Measurements from ENCODE around the gene CDRT15L2. TPM values are rescaled to one million over a fixed set of nuclear protein-coding genes. Genes with fewer than 3 reads are reported as not detected.
"Not testable (repeated sequence)": the region's sequence is repeated elsewhere in the genome, so short reads cannot be mapped to it uniquely, and the experiment has no call there.

Gene CDRT15L2
- total RNA-seq, 1 donor from 2014 or later, result not detected

- H3K36me3 Mint-ChIP-seq; H3K4me1 Mint-ChIP-seq; DNase-seq (ENCODE audit: low spot score in 2 of 2, unreplicated experiment in 2 of 2); H3K9me3 Mint-ChIP-seq; H3K27me3 Mint-ChIP-seq (ENCODE audit: low read depth): not testable (repeated sequence)
- Mint-ChIP-seq H3K4me3 (peak overlapping the region; percentile 69), H3K27ac (peak overlapping the region; percentile 43)
These were observed 9.9 kb downstream of the CDRT15L2 start for GRCh38 chr17:20589454-20589810.

GRCh38 chr17:20591040-20591439 lies 11.5 kb downstream of the CDRT15L2 start:
- not testable (repeated sequence) for H3K27ac Mint-ChIP-seq; H3K27me3 Mint-ChIP-seq (ENCODE audit: low read depth); H3K9me3 Mint-ChIP-seq; H3K36me3 Mint-ChIP-seq; H3K4me3 Mint-ChIP-seq; DNase-seq (ENCODE audit: low spot score in 2 of 2, unreplicated experiment in 2 of 2); H3K4me1 Mint-ChIP-seq

- DNase-seq (ENCODE audit: low spot score in 2 of 2, unreplicated experiment in 2 of 2); H3K36me3 Mint-ChIP-seq; H3K4me1 Mint-ChIP-seq; H3K27me3 Mint-ChIP-seq (ENCODE audit: low read depth); H3K4me3 Mint-ChIP-seq; H3K27ac Mint-ChIP-seq; H3K9me3 Mint-ChIP-seq: not testable (repeated sequence)
These were observed 26.0 kb downstream of the CDRT15L2 start for GRCh38 chr17:20605568-20605967.

- DNase-seq (ENCODE audit: low spot score in 2 of 2, unreplicated experiment in 2 of 2); H3K27me3 Mint-ChIP-seq (ENCODE audit: low read depth): not testable (repeated sequence)
These were observed 30.0 kb downstream of the CDRT15L2 start for GRCh38 chr17:20609490-20609889.

GRCh38 chr17:20611309-20611708 lies 31.8 kb downstream of the CDRT15L2 start:
- Mint-ChIP-seq H3K27me3 (ENCODE audit: low read depth) (no peaks in the 10 kb centered on the region), H3K4me3 (no peak overlapping the region)

More at GRCh38 chr17:20609490-20609889, 30.0 kb downstream of the CDRT15L2 start:
- not testable (repeated sequence) for H3K9me3 Mint-ChIP-seq, H3K27ac Mint-ChIP-seq, H3K4me1 Mint-ChIP-seq, H3K36me3 Mint-ChIP-seq, H3K4me3 Mint-ChIP-seq

GRCh38 chr17:20612635-20613034 lies 33.1 kb downstream of the CDRT15L2 start:
- TF ChIP-seq CTCF (IDR thresholded peaks at IDR 0.05; ENCODE audit: unreplicated experiment), result no peak
- Mint-ChIP-seq H3K4me1 (no peaks in the 10 kb centered on the region), H3K4me3 (no peak overlapping the region), H3K36me3 (no peaks in the 10 kb centered on the region), H3K9me3 (no peaks in the 10 kb centered on the region), H3K27ac (no peak overlapping the region), H3K27me3 (ENCODE audit: low read depth) (no peaks in the 10 kb centered on the region)
- DNase-seq (ENCODE audit: low spot score in 2 of 2, unreplicated experiment in 2 of 2), result no peak

More at GRCh38 chr17:20611309-20611708, 31.8 kb downstream of the CDRT15L2 start:
- no peak for TF ChIP-seq CTCF (IDR thresholded peaks at IDR 0.05; ENCODE audit: unreplicated experiment)
- Mint-ChIP-seq H3K9me3 (no peaks in the 10 kb centered on the region), H3K36me3 (no peaks in the 10 kb centered on the region), H3K4me1 (no peaks in the 10 kb centered on the region), H3K27ac (no peak overlapping the region)
- DNase-seq (ENCODE audit: low spot score in 2 of 2, unreplicated experiment in 2 of 2), result no peak

GRCh38 chr17:20613248-20613647 lies 33.7 kb downstream of the CDRT15L2 start:
- Mint-ChIP-seq H3K27me3 (ENCODE audit: low read depth) (no peaks in the 10 kb centered on the region), H3K36me3 (no peaks in the 10 kb centered on the region), H3K27ac (no peak overlapping the region), H3K9me3 (no peaks in the 10 kb centered on the region), H3K4me3 (no peak overlapping the region), H3K4me1 (no peaks in the 10 kb centered on the region)
- TF ChIP-seq CTCF (IDR thresholded peaks at IDR 0.05; ENCODE audit: unreplicated experiment), result no peak
- no peak for DNase-seq (ENCODE audit: low spot score in 2 of 2, unreplicated experiment in 2 of 2)

- H3K9me3 Mint-ChIP-seq, result no peaks in the 10 kb centered on the region
- no peaks in the 10 kb centered on the region for H3K36me3 Mint-ChIP-seq
- no peaks in the 10 kb centered on the region for H3K4me1 Mint-ChIP-seq
- no peak overlapping the region for H3K4me3 Mint-ChIP-seq
- no peak for TF ChIP-seq CTCF (IDR thresholded peaks at IDR 0.05; ENCODE audit: unreplicated experiment)
- no peak for DNase-seq (ENCODE audit: low spot score in 2 of 2, unreplicated experiment in 2 of 2)
- no peak overlapping the region for H3K27ac Mint-ChIP-seq
- H3K27me3 Mint-ChIP-seq (ENCODE audit: low read depth), result no peaks in the 10 kb centered on the region
These were observed 34.4 kb downstream of the CDRT15L2 start for GRCh38 chr17:20613905-20614304.

- not testable (repeated sequence) for DNase-seq (ENCODE audit: low spot score in 2 of 2, unreplicated experiment in 2 of 2); H3K36me3 Mint-ChIP-seq; H3K4me1 Mint-ChIP-seq; H3K27ac Mint-ChIP-seq; H3K4me3 Mint-ChIP-seq; H3K27me3 Mint-ChIP-seq (ENCODE audit: low read depth); H3K9me3 Mint-ChIP-seq
These were observed 35.9 kb downstream of the CDRT15L2 start for GRCh38 chr17:20615461-20615860.
